SK-N-SH (cell line): ENCODE results near the gene CPEB1.

Source experiments
- CHD2 ChIP-seq: fragments of 150-350 bp; IDR thresholded peaks from 2 replicates; pipeline ENCODE4 v1.6.1; 2018; ENCODE audit warnings: low read length; ENCODE audit not compliant: partially characterized antibody
- EP300 ChIP-seq, 2 experiments: IDR thresholded peaks; 2 replicates each; pipeline versions ENCODE4 v1.4.0 to v1.6.1; 2012; ENCODE audit warnings: borderline replicate concordance in 1 of 2, low read depth in 1 of 2, low read length in 1 of 2
- NFIC ChIP-seq: IDR thresholded peaks from 2 replicates; pipeline ENCODE4 v1.4.0; 2012; ENCODE audit warnings: borderline replicate concordance
- SIN3A ChIP-seq: IDR thresholded peaks from 2 replicates; pipeline ENCODE4 v1.6.1; 2012; ENCODE audit warnings: low read depth, mild to moderate bottlenecking, low read length, moderate library complexity, borderline replicate concordance
- TF ChIP-seq, protein P1 (sequence below): fragments of 200-600 bp; sonication (generic); IDR thresholded peaks from 2 replicates; pipeline ENCODE4 v1.6.1; 2017; ENCODE audit warnings: antibody characterized with exemption, mild to moderate bottlenecking, moderate library complexity

GRCh38 chr15:82595766-82596165 lies 51.4 kb downstream of the CPEB1 start:
- TF ChIP-seq CHD2 (no peak), SIN3A (no peak), EP300 (IDR thresholded peaks at IDR 0.05; ENCODE audit: borderline replicate concordance in 1 of 2, low read depth in 1 of 2, low read length in 1 of 2) (no peak), NFIC (no peak)
- TF ChIP-seq, protein P1, sequence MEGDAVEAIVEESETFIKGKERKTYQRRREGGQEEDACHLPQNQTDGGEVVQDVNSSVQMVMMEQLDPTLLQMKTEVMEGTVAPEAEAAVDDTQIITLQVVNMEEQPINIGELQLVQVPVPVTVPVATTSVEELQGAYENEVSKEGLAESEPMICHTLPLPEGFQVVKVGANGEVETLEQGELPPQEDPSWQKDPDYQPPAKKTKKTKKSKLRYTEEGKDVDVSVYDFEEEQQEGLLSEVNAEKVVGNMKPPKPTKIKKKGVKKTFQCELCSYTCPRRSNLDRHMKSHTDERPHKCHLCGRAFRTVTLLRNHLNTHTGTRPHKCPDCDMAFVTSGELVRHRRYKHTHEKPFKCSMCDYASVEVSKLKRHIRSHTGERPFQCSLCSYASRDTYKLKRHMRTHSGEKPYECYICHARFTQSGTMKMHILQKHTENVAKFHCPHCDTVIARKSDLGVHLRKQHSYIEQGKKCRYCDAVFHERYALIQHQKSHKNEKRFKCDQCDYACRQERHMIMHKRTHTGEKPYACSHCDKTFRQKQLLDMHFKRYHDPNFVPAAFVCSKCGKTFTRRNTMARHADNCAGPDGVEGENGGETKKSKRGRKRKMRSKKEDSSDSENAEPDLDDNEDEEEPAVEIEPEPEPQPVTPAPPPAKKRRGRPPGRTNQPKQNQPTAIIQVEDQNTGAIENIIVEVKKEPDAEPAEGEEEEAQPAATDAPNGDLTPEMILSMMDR: no peak
